T follicular helper cell (primary cell): ENCODE measurements around the gene CYP2W1.
"Not testable (repeated sequence)": the region's sequence is repeated elsewhere in the genome, so short reads cannot be mapped to it uniquely, and the experiment has no call there.

ENCODE experiments used
- DNase-seq: peaks from one replicate; pipeline ENCODE4 v3.0.0-alpha.2; 2020; ENCODE audit warnings: low read depth

Gene CYP2W1

DNA sequence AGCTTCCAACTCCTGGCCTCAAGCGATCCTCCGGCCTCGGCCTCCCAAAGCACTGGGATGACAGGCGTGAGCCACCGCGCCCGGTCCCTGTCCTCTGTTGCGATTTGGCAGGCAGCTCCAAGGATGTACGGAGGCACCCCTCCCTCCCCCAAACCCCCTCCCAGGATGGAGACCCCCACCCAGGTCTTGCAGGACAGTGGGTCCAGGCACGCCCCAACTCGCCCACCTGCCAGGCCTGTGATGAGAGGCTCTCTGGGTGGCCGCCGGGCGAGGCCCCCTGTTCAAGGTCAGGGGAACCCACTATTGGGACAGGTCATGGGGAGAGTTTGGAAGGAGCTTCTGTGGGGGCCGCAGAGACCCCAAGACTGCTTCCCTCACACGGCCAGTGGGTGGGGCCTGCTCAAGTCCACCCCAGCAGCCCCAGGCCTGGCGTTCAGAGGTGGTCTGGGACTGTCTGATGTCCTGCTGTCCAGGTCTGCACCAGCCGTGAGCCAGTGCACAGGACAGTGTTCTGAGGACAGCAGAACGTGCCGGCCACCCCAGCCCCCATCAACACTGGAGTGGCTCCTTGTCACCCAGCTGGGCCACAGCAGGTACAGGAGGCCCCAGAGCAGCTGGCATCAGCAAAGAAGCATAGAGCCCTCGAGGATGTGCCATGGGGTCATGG lies 31.0 kb upstream of the CYP2W1 start:
- DNase-seq = no peak

DNA sequence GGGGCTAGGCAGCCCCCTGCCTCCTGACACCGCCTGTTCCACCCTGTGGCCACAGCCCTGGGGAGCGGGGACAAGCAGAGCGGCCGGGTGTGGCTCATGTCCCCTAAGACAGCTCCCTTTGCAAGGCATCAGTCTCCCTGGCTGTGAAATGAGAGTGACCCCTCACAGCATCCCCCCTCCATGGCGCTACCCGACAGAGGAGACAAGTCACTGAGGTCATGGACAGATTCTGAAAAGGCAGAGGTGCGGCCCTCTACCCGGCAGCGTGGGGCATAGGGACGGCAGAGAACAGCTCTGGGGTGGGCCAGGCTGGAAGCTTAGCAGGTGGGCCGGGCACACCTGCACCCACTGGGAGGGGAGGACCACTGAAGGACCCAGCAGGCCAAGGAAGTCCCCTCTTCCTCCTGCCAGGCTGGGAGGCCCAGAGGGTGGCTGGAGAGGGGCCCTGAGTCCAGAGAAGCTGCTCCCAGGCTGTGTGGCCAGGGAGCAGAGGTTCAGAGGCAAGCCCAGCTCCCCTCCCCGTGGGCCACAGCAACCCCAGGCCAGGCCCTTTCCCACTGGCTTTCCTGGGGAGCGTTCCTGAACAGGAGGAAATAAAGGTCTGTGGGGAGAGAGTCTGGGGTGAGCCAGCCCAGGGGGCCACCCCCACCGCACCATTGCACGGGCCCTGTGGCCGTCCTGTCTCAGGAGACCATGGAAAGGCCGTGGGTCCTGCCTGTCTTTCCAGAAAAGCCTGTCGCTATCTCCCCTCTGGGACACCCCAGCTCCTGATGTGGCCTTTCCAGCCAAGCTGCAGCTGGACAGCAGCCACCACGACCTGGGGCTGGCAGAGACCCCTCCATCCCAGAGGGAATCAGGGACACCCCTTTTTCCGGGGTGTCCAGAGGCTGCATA lies 30.2 kb upstream of the CYP2W1 start:
- no peak for DNase-seq

DNA sequence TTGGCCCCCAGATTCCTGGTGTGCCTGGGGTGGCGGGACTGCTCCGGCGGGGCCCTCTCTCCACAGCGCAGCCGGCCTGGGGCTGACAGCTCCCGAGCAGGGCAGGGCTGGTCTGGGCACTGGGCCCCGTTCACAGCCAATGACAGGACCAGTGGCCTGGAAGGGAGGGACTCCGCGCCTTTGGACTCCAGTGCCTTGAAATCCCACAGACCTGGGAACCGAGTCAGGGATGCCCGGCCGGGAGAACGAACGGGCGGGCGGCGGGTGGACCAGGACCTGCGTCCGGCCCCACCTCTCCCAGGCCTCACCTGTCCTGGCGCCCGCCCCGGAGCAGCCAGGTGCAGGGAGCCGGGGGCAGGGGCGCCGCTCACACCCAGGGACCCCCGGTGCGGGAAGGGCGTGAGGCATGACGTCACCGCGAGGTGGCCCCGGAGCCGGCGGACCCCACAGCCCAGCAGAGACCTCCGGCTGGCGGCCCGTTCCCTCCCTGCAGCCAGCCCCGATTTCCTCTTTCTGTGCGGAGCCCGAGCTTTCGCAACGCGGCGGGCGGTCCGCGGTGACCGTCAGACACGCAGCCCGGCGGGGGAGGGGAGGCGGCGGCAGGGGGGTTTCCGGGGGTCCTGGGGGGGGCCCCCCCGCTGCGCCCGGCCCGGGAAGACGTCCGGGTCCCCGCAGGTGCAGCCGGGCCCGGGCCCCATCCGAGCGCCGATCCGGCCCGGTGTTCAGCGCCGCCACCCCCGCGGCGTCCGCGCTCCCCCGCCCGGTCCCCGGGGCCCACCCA lies 29.2 kb upstream of the CYP2W1 start:
- DNase-seq = no peak

DNA sequence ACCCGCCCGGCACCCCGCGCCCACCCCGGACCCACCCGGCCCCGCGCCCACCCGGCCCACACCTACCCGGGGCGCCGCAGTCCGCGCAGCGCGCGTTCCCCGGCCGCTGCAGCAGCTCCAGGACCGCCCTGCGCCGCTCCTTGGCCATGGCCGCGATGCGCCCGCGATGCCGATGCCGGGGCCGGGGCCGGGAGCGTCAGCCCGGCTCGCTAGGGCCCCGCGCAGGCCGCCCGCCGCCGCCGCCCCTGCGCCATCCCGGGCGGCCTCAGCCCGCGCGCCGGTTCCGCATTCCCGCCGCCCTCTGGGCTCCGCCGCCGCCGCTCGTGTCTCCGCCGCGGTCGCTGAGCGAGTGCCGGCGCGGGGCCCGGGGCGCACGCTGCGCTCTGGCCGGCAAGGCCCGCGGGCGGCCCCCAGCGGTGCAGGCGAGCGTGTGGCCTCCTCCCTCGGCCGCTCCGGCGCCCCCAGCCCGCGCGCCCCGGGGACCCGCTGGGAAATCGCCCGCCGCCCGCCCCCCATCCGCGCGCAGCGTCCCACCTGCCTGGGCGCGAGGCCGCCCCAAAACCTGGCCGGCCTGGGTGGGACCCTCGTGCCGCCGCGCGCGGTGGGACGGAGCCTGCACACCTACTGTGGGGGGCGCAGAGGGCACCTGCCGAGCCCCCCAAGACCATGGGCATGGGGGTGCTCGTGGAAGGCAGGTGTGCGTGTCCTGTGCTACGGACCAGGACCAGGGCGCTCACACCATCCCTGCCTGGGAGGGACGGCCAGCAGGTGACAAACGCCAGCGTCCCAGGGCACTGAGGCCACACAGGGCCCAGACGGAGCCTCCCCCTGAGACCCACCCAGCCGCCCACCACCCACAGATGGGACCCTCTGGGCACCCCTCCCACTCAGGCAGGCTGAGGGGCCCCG lies 28.4 kb upstream of the CYP2W1 start, which contains the start of gene ADAP1:
Gene ADAP1, minus strand, starts transcription at position 351 of the 909 bp plus-strand sequence. Its CDS starts 203 bp downstream, at position 148.
- DNase-seq = peak; percentile 12

DNA sequence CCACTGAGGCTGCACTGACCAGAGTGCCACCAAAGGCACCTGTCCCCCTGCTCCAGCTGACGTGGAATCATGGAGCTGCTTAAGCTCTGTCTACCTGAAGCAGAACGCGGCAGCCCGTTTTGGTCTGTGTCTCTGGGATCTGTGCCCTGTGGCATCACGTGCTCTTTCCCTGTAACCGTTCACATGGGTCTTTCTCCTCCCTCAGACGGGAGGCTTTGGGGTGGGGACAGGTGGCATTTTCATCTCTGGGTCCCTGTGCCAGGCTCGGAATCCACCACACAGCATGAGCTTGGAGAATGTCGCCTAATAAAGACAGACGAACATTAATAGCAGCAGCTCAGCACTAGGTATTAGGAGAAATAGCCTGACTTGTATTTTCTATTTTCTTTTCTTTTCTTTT lies 26.9 kb upstream of the CYP2W1 start:
- DNase-seq = no peak

DNA sequence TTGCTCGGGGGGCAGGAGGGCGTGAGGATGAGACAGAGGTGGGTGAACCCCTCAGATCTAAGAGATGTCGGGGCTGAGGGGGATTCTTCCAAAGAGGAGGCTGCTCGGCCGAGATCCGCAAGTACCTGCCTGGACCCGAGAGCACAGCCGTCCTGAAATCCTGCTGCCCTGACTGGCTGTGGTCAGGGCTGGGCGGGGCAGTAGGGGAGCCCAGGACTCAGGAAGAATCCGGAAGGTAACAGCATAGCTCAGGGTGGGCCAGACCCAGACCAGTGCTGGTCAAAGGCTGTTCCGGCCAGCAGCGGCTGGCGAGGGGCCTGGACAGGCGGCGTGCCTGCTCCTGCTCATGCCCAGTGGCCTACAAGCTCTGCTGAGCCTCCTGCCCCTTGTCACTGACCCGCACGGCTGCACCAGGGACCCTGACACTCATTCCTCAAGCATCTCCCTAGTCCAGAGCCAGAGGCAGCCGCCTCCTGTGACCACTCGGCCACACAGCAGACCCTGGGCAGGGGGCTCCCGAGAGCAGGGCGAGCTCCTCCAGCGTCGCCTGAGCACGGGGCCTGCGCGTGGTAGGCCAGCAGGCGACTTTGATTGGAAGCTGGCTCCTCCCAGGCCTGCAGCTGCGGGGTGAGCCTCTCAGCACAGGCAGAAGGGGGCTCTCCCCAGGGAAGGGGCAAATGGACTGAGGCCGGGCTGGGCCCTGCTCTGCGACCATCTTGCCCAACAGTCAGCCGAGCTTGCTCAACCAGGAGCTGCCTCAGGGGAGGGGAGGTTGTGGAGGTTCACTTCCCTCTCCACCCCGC lies 25.4 kb upstream of the CYP2W1 start:
- no peak for DNase-seq

DNA sequence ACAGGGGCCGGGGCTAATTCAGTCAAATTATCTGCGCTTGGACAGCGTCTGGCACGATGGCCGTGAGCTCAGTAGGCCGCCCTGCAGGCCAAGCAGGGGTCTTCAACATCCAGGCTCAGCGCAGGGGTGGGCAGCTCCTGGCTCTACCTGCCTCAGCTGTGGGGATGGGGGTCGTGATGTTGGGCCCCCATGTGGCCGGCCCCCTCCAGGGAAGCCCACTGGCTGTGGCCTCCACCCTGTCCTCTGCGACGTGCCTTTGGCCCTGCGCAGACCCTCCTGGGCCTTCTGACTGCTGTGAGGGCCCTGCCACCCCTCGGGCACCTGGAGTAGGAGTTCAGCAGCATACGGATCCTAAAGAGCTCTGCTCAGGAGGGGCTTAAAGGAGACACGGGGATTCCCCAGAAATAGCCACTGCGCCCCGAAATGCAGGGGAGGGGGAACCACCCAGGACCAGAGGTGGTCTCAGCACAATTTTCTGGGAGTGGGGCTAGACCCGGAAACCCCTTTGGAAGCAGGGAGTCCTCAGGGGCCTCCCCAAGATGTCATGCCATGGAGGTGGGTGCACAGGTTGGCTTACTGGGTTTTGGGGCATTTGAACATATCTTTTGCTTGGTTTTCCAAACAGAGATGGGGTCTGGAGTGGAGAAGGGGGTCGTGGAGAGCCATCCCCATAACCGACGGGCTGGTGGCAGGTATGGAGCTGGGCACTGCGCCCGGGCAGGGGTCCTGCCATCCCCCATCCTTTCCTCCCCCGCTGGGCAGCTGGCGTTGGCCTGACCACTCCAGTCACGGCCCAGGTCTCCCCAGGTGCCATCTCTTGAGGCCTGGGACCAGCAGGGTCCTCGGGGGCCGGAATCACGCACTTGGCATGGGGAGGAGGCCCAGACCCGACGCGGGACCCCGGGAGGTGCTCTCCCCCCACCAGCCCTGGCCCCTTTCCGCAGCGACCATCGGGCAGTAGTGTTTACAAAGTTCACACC lies 24.5 kb upstream of the CYP2W1 start:
- DNase-seq = no peak

DNA sequence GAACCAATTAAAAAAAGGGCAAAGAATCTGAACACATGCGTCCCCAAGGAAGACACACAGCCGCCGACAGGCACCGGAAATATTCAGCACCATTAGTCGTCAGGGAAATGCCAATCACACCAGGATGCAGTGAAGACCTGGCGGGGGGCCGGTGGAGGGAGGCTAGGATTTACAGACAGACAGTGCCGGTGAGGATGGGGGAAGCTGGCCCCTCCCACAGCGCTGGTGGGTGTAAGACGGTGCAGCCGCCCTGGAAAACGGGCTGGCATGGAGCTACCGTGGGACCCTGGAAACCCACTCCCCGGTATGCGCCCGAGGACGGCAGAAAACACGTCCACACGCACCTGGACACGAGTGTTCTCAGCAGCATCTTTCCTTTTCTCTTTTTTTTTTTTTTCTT lies 23.7 kb upstream of the CYP2W1 start:
- no peak for DNase-seq

DNA sequence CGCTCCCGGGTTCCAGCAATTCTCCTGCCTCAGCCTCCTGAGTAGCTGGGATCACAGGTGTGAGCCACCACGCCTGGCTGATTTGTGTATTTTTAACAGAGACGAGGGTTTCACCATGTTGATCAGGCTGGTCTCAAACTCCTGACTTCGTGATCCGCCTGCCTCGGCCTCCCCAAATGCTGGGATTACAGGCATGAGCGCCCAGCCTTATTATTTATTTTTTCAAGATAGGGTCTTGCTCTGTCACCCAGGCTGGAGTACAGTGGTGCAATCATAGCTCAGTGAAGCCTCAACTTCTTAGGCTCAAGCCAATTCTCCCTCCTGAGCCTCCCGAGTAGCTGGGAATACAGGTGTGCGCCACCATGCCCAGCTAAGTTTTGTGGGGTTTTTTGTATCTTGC lies 23.2 kb upstream of the CYP2W1 start:
- DNase-seq = not testable (repeated sequence)

DNA sequence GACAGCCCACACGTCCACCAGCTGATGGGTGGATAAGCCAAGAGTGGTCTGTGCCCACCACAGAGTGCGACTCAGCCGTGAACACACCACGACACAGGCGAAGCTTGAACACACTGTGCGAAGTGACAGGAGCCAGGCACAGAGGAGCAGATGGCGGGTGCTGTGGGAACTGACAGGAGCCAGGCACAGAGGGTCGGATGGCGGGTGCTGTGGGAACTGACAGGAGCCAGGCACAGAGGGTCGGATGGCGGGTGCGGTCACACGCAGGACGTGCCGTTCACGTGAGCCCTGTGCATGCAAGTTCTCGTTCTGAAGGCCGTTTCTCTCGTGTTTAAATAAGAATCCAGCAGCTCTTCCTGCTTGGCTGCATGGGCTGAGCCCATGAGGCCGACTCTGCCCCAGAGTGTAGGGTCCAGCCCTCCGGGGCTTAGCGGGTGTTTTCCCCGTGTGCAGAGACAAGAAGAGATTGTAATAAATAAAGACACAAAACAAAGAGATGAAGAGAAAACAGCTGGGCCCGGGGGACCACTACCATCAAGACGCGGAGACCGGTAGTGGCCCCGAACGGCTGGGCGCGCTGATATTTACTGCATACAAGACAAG lies 22.6 kb upstream of the CYP2W1 start:
- no peak for DNase-seq

DNA sequence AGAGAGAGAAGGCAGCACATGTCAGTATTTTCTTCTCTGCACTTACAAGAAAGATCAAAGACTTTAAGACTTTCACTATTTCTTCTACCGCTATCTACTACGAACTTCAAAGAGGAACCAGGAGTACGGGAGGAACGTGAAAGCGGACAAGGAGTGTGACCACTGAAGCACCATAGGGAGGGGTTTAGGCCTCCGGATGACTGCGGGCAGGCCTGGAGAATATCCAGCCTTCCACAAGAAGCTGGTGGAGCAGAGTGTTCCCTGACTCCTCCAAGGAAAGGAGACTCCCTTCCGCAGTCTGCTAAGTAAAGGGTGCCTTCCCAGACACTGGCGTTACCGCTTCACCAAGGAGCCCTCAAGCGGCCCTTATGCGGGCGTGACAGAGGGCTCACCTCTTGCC lies 22.0 kb upstream of the CYP2W1 start:
- not testable (repeated sequence) for DNase-seq

DNA sequence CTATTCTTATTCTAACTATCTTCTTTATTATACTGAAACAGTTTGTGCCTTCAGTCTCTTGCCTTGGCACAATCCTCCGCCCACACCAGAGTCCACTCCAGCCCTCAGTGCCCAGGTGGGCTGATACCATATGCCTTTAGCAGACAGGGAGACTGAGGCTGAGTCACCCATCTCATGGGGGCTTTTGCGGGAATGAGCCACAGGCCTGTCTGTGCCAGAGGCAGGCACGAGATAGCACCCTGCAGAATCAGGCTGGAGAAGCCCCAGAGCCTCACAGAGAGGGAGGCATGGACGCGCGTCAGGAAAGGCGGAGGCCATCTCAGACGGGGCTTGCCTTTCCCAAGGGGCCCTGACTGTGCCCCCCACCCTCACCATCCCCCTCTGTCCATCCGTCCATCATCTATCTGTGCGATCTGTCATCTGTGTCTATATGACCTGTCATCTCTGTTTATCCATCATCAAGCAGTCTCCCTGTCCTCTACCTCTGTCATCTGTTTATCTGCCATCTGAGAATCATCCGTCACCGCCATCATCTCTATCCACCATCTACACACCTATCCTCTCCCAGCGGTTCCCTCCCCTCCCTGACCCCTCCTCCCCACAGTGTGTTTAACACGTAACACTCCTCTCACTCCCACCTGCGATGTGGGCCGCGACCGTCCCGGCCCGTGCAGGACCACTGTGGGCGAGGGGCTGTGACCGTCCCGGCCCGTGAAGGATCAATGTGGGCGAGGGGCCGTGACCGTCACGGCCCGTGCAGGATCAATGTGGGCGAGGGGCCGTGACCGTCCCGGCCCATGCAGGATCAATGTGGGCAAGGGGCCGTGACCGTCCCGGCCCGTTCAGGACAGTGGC lies 21.2 kb upstream of the CYP2W1 start:
- DNase-seq = no peak

DNA sequence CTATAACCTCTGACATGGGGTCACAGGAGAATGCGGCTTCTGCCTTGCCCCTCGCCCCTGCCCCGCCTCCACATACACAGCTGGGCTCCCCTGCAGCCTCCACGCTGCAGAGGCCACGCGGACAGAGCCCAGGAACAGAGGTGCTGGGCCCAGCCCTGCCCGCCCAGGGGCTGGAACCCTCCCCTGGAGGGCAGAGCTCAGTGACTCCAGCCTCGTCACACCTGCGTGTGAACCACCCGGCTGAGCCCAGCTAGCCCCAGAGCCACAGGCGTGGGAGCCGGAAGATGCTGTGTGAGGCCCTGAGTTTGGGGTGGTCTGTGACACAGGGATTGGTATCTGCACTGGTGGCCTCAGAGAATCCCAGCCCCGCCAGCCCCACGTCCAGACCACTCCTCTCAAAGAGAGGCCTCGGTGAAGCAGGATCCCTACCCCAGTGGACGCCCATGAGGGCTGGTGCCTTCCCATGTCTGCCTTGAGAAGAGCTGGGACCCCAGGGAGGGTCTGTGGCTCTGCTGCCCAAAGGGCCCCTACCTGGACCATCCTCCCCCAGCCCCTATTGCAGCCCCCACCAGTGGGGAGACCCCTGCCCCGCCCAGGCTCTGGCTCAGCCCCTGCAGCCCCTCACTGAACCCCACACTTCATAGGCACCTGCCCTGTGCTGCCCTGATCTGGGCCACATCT lies 20.4 kb upstream of the CYP2W1 start:
- DNase-seq = no peak

DNA sequence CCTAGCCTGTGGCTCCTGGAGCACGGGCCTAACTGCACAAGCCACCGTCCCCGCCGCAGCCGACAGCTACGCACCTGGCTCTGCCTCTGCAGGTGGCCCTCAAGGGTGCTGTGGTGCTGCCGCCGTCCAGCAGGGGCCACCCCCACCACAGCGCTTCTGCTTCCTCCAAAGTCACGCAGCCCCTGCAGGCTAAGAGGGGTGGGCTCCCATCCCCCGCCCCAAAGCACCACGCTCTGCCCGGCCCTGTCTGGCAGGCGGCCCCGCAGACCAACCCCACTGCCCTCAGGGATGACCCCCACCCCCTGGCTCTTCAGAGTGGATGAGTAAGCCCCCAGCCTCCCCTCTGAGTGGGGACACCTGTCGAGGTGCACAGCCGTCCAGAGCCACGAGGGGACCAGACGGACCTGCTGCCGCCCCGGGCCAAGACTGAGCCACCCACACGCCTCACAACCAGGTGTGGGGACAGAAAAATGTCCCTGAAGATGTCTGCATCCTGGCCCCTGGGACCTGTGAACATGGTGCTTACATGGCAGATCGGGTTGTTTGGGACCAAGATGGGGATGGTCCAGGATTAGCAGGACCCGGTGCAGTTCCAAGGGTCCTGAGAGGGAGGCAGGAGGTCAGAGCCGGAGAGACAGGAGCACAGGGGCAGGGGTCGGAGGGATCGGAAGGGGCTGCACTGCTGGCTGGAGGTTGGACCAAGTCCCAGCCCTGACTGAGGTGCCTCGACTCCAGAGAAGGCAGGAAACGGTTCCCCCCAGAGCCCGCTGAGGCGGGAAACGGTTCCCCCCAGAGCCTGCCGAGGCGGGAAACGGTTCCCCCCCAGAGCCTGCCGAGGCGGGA lies 19.5 kb upstream of the CYP2W1 start:
- no peak for DNase-seq

DNA sequence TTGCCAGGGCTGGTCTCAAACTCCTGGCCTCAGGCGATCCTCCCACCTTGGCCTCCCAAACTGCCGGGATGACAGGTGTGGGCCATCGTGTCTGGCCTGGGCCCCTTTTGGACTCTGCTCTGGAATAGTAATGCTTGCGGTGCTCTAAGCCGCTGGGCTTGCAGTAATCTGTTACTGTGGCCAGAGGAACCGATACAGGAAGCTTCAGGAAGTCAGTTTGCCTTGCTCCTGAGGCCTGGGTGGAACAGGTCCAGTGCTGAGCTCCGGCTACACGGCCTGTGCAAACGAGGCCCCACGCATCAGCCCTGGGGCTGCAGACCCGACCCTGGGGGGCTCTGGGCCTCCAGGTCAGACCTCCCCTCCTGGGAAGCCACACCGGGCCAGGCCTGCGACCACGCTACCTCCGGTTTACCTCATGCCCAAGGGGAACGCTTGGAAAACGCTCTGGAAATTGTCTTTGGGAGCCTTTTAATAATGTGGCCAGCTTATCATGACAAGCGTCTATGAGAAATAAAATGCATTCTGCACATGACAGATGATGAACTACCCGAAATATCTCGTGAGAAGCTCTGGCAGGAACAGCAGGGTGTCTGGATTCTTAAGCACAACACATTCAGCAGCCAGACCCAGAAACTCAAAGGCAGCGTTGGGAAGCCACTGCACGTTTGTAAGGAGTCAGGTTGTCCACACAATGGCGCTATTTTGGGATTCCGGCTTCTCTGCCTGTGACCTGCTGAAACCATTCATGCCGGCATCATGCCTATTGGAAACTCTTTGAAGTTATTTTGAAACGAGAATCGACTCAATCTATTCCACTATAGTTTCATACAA lies 18.4 kb upstream of the CYP2W1 start:
- DNase-seq = no peak
